ENCODE data around the gene IL13RA1.

DNA sequence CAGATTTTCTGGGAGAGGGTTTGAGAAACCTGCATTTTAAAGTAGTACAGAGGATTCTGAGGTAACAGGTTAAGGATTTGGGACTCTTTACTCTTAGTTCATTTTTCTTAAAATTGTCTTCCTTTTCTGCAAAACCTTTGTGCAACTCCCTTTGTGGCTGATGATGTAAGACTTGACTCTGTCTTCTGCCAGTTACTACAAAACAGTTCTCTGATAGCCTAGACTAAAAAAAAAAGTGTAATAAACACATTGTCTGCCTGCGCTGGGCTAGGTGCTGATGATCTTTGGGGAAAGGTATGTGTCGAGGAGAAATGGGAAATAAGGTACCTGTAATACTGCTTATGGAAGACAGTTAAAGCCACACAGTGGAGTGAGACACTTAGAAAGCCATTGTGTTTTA is 28.7 kb downstream of the IL13RA1 start:
- TF ChIP-seq CTCF (conservative IDR thresholded peaks at IDR 0.05) (no peak), EZH2 (IDR thresholded peaks at IDR 0.05; ENCODE audit: low read depth) (no peak)

Data from PC-9 (cell line).